B cell (primary cell): Measurements from ENCODE around the gene MS4A12. TPM values are rescaled to one million over a fixed set of nuclear protein-coding genes. Genes with fewer than 3 reads are reported as not detected.
A peak's percentile ranks its signal among the peaks of the same experiment; 100 is the strongest.

Source experiments
- ATAC-seq: fragments of 200-7000 bp; cut with Tn5 transposase; one replicate; pipeline ENCODE4 v1.10.0; 2021; ENCODE audit warnings: low read depth, mild to moderate bottlenecking, moderate number of reproducible peaks, moderate library complexity
- CTCF ChIA-PET: fragments of 350-600 bp; sonication (Branson Sonifier 250); formaldehyde crosslinking; loops from one replicate; lab custom pipeline; 2021; ENCODE audit warnings: antibody characterized with exemption, inconsistent platforms; lab: Charles Lee
- POLR2A ChIA-PET: fragments of 350-600 bp; sonication (Branson Sonifier 250); formaldehyde crosslinking; loops from one replicate; lab custom pipeline; 2021; ENCODE audit warnings: antibody characterized with exemption; lab: Charles Lee
- DNase-seq: peaks from one replicate; pipeline ENCODE4 v3.0.0; 2013
- H2AFZ ChIP-seq: 2 replicates; pipeline ENCODE4 v1.6.1; 2012; ENCODE audit warnings: mild to moderate bottlenecking, low read depth, low read length; ENCODE audit not compliant: insufficient read depth, poor library complexity, severe bottlenecking
- H3K27ac ChIP-seq, 2 donors: 1 replicate in 1 of 2; 2 replicates in 1 of 2; pipeline ENCODE4 v1.5.1; 2012 to 2013; ENCODE audit warnings: low read length in 2 of 2, mild to moderate bottlenecking in 2 of 2, moderate library complexity in 1 of 2
- H3K27me3 ChIP-seq, 4 experiments: fragments of 200-600 bp in 1 of 4; sonication (generic) in 1 of 4; replicated peaks in 1 of 4; 1 replicate in 2 of 4; 2 replicates in 2 of 4; pipeline versions ENCODE4 v1.6.1 to v1.7.0; 2013 to 2016; ENCODE audit warnings: low read length in 3 of 4, mild to moderate bottlenecking in 2 of 4, mixed read lengths in 1 of 4, moderate library complexity in 1 of 4; ENCODE audit not compliant: insufficient read depth in 4 of 4, control insufficient read depth in 3 of 4; ENCODE audit errors: control extremely low read depth in 1 of 4
- H3K36me3 ChIP-seq, 2 experiments: replicated peaks in 1 of 2; 1 replicate in 1 of 2; 2 replicates in 1 of 2; pipeline versions ENCODE4 v1.6.1 to v1.7.1; 2013; ENCODE audit warnings: low read length in 1 of 2; ENCODE audit not compliant: insufficient read depth in 2 of 2, control insufficient read depth in 1 of 2; ENCODE audit errors: control extremely low read depth in 1 of 2, extremely low read depth in 1 of 2
- H3K4me1 ChIP-seq, 2 donors: fragments of 200-600 bp in 1 of 2; sonication (generic) in 1 of 2; 1 replicate in 1 of 2; 2 replicates in 1 of 2; pipeline versions ENCODE4 v1.5.1 to v1.6.1; 2013 to 2017; ENCODE audit warnings: low read length in 2 of 2; ENCODE audit not compliant: control insufficient read depth in 2 of 2, insufficient read depth in 2 of 2
- H3K4me2 ChIP-seq: replicated peaks from 2 replicates; pipeline ENCODE3; 2012; ENCODE audit warnings: mild to moderate bottlenecking, low read depth, low read length; ENCODE audit not compliant: poor library complexity, severe bottlenecking
- H3K4me3 ChIP-seq, 5 experiments: fragments of 200-600 bp in 1 of 5; sonication (generic) in 1 of 5; 1 replicate in 3 of 5; 2 replicates in 2 of 5; pipeline versions ENCODE4 v1.5.1 to v1.7.0; 2011 to 2016; ENCODE audit warnings: low read length in 4 of 5, mild to moderate bottlenecking in 4 of 5, low read depth in 2 of 5, control low read depth in 1 of 5, moderate library complexity in 1 of 5; ENCODE audit not compliant: insufficient read depth in 1 of 5; ENCODE audit errors: control extremely low read depth in 1 of 5, extremely low read depth in 1 of 5
- H3K79me2 ChIP-seq: fragments of 200-600 bp; sonication (generic); one replicate; pipeline ENCODE4 v1.6.0; 2016; ENCODE audit warnings: low read length; ENCODE audit not compliant: control insufficient read depth, insufficient read depth
- H3K9ac ChIP-seq: fragments of 200-600 bp; sonication (generic); 2 replicates; pipeline ENCODE4 v1.6.1; 2017; ENCODE audit warnings: mild to moderate bottlenecking, low read length, moderate library complexity
- H3K9me3 ChIP-seq, 3 donors: one replicate each; pipeline versions ENCODE4 v1.6.1 to v1.7.1; 2013; ENCODE audit warnings: low read length in 2 of 3; ENCODE audit not compliant: control insufficient read depth in 2 of 3, insufficient read depth in 1 of 3; ENCODE audit errors: control extremely low read depth in 1 of 3
- H4K20me1 ChIP-seq: 2 replicates; pipeline ENCODE4 v1.6.0; 2012; ENCODE audit warnings: mild to moderate bottlenecking, low read length; ENCODE audit not compliant: insufficient read depth, control insufficient read depth, poor library complexity, severe bottlenecking
- H3K27ac Mint-ChIP-seq: one replicate; pipeline ENCODE4 v1.8.0; 2021; ENCODE audit warnings: mixed read lengths
- H3K27me3 Mint-ChIP-seq: one replicate; pipeline ENCODE4 v1.8.0; 2021; ENCODE audit warnings: mixed read lengths
- H3K4me1 Mint-ChIP-seq: one replicate; pipeline ENCODE4 v1.8.0; 2021; ENCODE audit warnings: mixed read lengths
- H3K4me3 Mint-ChIP-seq: one replicate; pipeline ENCODE4 v1.8.0; 2021; ENCODE audit warnings: mixed read lengths
- H3K9me3 Mint-ChIP-seq: one replicate; pipeline ENCODE4 v1.8.0; 2022; ENCODE audit warnings: mixed read lengths; ENCODE audit not compliant: insufficient read depth
- EZH2 ChIP-seq: IDR thresholded peaks from 2 replicates; pipeline ENCODE4 v1.6.1; 2012; ENCODE audit warnings: borderline replicate concordance, low read depth, mild to moderate bottlenecking, moderate library complexity, low read length; ENCODE audit not compliant: insufficient read depth, poor library complexity, severe bottlenecking
- WGBS: methylation state at CpG from one replicate; pipeline ENCODE4 v1.1.5; 2013; ENCODE audit warnings: missing lambda C conversion rate; ENCODE audit not compliant: insufficient coverage; 5-methylcytosine and 5-hydroxymethylcytosine counted together
- intact Hi-C: fragments of 100-400 bp; cut with micrococcal nuclease; formaldehyde crosslinking; loops from one replicate; pipeline ENCODE4 v1.10.0; 2022
- polyA plus RNA-seq: library from polyadenylated mRNA; depleted of rRNA; stranded (reverse); fragments of >200 nt; gene quantifications from 2 replicates; pipeline ENCODE4 v1.2.3, GENCODE V29; 2012
- total RNA-seq, 2 donors: library from RNA; stranded (reverse); fragments of 120-200 nt in 1 of 2; gene quantifications; 1 replicate in 1 of 2; 2 replicates in 1 of 2; pipeline versions ENCODE4 v1.2.3 to v1.2.4, GENCODE V29; 2013 to 2022
- TF ChIP-seq, protein P1 (sequence below): fragments of 200-600 bp; IDR thresholded peaks from one replicate; pipeline ENCODE4 v1.8.0; 2022; ENCODE audit warnings: antibody characterized with exemption, mild to moderate bottlenecking

The MS4A12 gene
- total and polyA plus RNA-seq, 2 donors (not counting 1 experiment from before 2014, with no cell fraction given) = not detected

DNA sequence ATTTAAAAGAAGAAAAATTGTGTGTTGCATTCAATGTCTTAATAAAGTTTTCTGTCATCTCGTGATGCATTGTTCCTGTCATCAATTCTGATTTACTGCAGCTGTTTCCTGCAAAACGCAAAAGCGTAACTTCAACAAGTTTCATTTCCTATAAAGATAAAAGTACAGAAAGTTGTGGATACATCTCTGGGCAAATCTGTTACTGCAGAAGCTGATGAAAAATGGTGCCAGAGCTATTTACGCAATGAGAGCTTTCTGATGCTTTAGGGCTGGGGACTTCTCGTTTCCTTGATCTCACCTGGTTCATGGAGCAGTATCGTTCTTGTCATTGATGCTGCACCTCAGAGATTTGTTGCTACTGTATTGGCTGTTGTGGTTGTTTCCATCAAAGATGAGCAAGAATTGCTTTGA is 15.5 kb upstream of the MS4A12 start:
- 5% methylated on average over 2 of the region's 6 CpGs for WGBS
- H2AFZ ChIP-seq = no peak overlapping the region
- POLR2A ChIA-PET = interaction anchor here (0.7 to 2.6 kb wide), 7 partner anchors 9 to 114 kb away, joined by 5 to 41 read pairs (median 10); partner anchors contain the start of gene MS4A1

DNA sequence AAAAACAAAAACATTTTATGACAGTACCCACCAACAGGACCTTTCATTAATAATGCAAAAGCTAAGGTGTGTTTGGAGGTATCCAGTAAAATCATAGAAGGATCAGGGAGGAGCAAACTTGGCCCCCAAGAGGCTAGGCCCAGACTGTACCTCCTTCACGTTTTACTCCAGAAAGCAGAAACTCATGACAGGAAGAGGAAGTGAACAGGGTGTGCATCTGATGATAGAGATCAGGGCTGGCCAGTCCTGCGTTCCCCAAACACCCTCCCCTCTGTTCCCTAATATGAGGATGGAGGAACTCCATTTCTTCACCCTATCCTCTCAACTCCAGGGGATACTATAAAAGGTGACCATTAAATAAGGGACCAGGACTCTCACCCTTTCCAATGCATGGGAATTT is 10.2 kb upstream of the MS4A12 start:
- CTCF ChIA-PET = interaction anchor here (1.2 to 5.8 kb wide), 10 partner anchors 24 to 151 kb away, joined by 3 to 162 read pairs (median 20); partner anchors contain the start of gene MS4A1
- Histone ChIP-seq H3K36me3 (no peaks in the 10 kb centered on the region), H3K4me3 (peak overlapping the region in 1 of 5 experiments; percentile 42), H3K27ac (peak overlapping the region; percentile 35 to 67), H3K9me3 (peaks cover 0 to 2% (median 0%) of the 10 kb centered on the region in 3 donors), H2AFZ (peak overlapping the region; percentile 52), H3K4me2 (peak overlapping the region; percentile 56), H4K20me1 (no peaks in the 10 kb centered on the region), H3K4me1 (peaks cover 62 to 81% of the 10 kb centered on the region in 2 donors), H3K9ac (peak overlapping the region; percentile 24), H3K79me2 (peaks cover 53% of the 10 kb centered on the region), H3K27me3 (no peaks in the 10 kb centered on the region)
- POLR2A ChIA-PET = interaction anchor here (1.4 to 3.6 kb wide), 3 partner anchors 24 to 118 kb away, joined by 3 to 17 read pairs (median 9); no protein-coding TSS in a partner anchor
- Mint-ChIP-seq H3K4me1 (peaks cover 88% of the 10 kb centered on the region), H3K27ac (peak overlapping the region; percentile 92), H3K27me3 (no peaks in the 10 kb centered on the region), H3K9me3 (no peaks in the 10 kb centered on the region), H3K4me3 (peak overlapping the region; percentile 69)
- peak; percentile 75 for DNase-seq
- intact Hi-C loops = no loop called here
- no CpG with 5 or more reads among the region's 2 CpGs for WGBS
- TF ChIP-seq, protein P1, sequence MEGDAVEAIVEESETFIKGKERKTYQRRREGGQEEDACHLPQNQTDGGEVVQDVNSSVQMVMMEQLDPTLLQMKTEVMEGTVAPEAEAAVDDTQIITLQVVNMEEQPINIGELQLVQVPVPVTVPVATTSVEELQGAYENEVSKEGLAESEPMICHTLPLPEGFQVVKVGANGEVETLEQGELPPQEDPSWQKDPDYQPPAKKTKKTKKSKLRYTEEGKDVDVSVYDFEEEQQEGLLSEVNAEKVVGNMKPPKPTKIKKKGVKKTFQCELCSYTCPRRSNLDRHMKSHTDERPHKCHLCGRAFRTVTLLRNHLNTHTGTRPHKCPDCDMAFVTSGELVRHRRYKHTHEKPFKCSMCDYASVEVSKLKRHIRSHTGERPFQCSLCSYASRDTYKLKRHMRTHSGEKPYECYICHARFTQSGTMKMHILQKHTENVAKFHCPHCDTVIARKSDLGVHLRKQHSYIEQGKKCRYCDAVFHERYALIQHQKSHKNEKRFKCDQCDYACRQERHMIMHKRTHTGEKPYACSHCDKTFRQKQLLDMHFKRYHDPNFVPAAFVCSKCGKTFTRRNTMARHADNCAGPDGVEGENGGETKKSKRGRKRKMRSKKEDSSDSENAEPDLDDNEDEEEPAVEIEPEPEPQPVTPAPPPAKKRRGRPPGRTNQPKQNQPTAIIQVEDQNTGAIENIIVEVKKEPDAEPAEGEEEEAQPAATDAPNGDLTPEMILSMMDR = no peak
- TF ChIP-seq EZH2 = no peak
- peak; percentile 66 for ATAC-seq

More for the DNA sequence above, 15.5 kb upstream of the MS4A12 start:
- Histone ChIP-seq H3K4me3 (peak overlapping the region in 1 of 5 experiments; percentile 16), H3K9ac (no peak overlapping the region), H3K27ac (peak overlapping the region; percentile 78 to 88), H3K9me3 (peaks cover 0 to 4% (median 2%) of the 10 kb centered on the region in 3 donors), H4K20me1 (no peaks in the 10 kb centered on the region), H3K79me2 (peaks cover 20% of the 10 kb centered on the region), H3K4me1 (peaks cover 43 to 55% of the 10 kb centered on the region in 2 donors), H3K4me2 (peak overlapping the region; percentile 60), H3K27me3 (no peaks in the 10 kb centered on the region), H3K36me3 (no peaks in the 10 kb centered on the region)
- peak overlapping the region; percentile 78 for H3K27ac Mint-ChIP-seq
- TF ChIP-seq, protein P1 = no peak
- no peak for TF ChIP-seq EZH2
- CTCF ChIA-PET = interaction anchor here (0.7 to 6.0 kb wide), 16 partner anchors 10 to 879 kb away, joined by 3 to 109 read pairs (median 7); partner anchors contain the start of genes MS4A1 and MS4A7
- peaks cover 66% of the 10 kb centered on the region for H3K4me1 Mint-ChIP-seq
- no peaks in the 10 kb centered on the region for H3K27me3 Mint-ChIP-seq
- DNase-seq = peak; percentile 92
- no peaks in the 10 kb centered on the region for H3K9me3 Mint-ChIP-seq
- peak; percentile 95 for ATAC-seq
- intact Hi-C loops = loop anchor here (1.0 to 10.0 kb wide), 5 partner anchors 9 to 672 kb away; partner anchors contain the start of gene MS4A1
- peak overlapping the region; percentile 69 for H3K4me3 Mint-ChIP-seq
